Pancreas (tissue), 10 donors: Measurements from ENCODE around the gene FBRS. TPM values are rescaled to one million over a fixed set of nuclear protein-coding genes. Genes with fewer than 3 reads are reported as not detected.

Experiments
- ATAC-seq, 4 donors: fragments of 200-7000 bp; cut with Tn5 transposase; one replicate each; pipeline versions ENCODE4 v1.8.0 to v1.9.1; 2020; ENCODE audit warnings: mild to moderate bottlenecking in 4 of 4, moderate library complexity in 4 of 4
- DNase-seq, 6 donors: peaks; one replicate each; pipeline ENCODE4 v3.0.0-alpha.2; 2020
- FAIRE-seq: peaks from 2 replicates; lab custom pipeline; 2012; peaks lifted over from hg19 to GRCh38; lab: Jason Lieb, UNC
- H3K27ac ChIP-seq, 4 donors: fragments of 200-600 bp; sonication (generic); 1 replicate in 3 of 4; 2 replicates in 1 of 4; pipeline versions ENCODE4 v1.5.0 to v1.8.0; 2020
- H3K27me3 ChIP-seq, 4 donors: fragments of 200-600 bp; one replicate each; pipeline ENCODE4 v1.8.0; 2021
- H3K36me3 ChIP-seq, 3 donors: fragments of 200-600 bp; sonication (generic) in 1 of 3; one replicate each; pipeline versions ENCODE4 v1.5.0 to v1.8.0; 2020 to 2021
- H3K4me1 ChIP-seq, 3 donors: fragments of 200-600 bp; one replicate each; pipeline ENCODE4 v1.8.0; 2021
- H3K4me3 ChIP-seq, 4 donors: fragments of 200-600 bp; sonication (generic) in 2 of 4; one replicate each; pipeline versions ENCODE4 v1.5.0 to v1.8.0; 2020 to 2021
- H3K9me3 ChIP-seq, 4 donors: fragments of 200-600 bp; one replicate each; pipeline ENCODE4 v1.8.0; 2021
- WGBS, 2 donors: extraction: QIAGEN DNeasy Blood & Tissue Kit; methylation state at CpG; one replicate each; pipeline ENCODE4 v1.1.7; 2013; 5-methylcytosine and 5-hydroxymethylcytosine counted together
- intact Hi-C, 3 donors: fragments of 100-400 bp; cut with DNase I; formaldehyde crosslinking; loops; one replicate each; pipeline versions ENCODE4 v1.11.1 to v1.14.2; 2022
- polyA plus RNA-seq, 2 donors: library from polyadenylated mRNA; stranded (reverse); fragments of 200-250 nt; gene quantifications; one replicate each; pipeline ENCODE4 v1.2.3, GENCODE V29; 2013
- total RNA-seq, 6 donors: library from RNA; stranded (reverse); fragmentation: NEBNext Ultra II Directional in 4 of 6; extraction: Animal tissue kit (Norgen Biotek cat#: 25700) in 4 of 6; gene quantifications; one replicate each; pipeline versions ENCODE4 v1.2.1 to v1.2.4, GENCODE V29; 2021 to 2023
- TF ChIP-seq, protein P1 (sequence below), 4 donors: fragments of 200-600 bp; sonication (generic) in 3 of 4; IDR thresholded peaks; one replicate each; pipeline versions ENCODE4 v1.5.0 to v1.8.0; 2021; ENCODE audit warnings: antibody characterized with exemption in 4 of 4
- donor health status: healthy with polysubstance abuse.
- donor health status: DM: no; HTN: no; CAD: no; lungs with moderate emphysema.
- donor health status: DM: no; HTN: no; CAD: no.
- donor health status: control.
- donor health status: control.
- donor health status: Bipolar disorder and iron deficiency.
- donor health status: DM: yes; HTN: yes; CAD: no.
- donor health status: DM: no; HTN: no; CAD: no.
- donor health status: DM: no; HTN: no; CAD: no.
- donor health status: DM: yes; HTN: yes; CAD: no.

The FBRS gene
- total and polyA plus RNA-seq, 8 donors = 16.1 to 60.0 (median 24.8) TPM

DNA sequence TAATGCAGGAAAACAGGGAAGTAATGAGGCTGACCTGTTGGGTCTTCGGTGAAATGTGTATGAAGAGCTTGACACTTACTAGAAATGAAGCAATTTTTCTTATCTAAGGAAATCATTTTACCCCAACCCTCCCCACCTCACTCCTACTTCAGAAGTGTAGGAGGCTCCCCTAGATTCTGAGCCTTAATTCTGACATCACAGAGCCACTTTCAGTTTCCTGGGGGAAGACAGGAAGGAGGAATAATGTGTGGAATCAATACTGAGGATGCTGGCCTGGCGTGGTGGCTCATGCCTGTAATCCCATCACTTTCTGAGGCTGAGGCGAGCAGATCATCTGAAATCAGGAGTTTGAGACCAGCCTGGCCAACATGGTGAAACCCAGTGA is 20.3 kb downstream of the FBRS start:
- TF ChIP-seq, protein P1, sequence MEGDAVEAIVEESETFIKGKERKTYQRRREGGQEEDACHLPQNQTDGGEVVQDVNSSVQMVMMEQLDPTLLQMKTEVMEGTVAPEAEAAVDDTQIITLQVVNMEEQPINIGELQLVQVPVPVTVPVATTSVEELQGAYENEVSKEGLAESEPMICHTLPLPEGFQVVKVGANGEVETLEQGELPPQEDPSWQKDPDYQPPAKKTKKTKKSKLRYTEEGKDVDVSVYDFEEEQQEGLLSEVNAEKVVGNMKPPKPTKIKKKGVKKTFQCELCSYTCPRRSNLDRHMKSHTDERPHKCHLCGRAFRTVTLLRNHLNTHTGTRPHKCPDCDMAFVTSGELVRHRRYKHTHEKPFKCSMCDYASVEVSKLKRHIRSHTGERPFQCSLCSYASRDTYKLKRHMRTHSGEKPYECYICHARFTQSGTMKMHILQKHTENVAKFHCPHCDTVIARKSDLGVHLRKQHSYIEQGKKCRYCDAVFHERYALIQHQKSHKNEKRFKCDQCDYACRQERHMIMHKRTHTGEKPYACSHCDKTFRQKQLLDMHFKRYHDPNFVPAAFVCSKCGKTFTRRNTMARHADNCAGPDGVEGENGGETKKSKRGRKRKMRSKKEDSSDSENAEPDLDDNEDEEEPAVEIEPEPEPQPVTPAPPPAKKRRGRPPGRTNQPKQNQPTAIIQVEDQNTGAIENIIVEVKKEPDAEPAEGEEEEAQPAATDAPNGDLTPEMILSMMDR (IDR thresholded peaks at IDR 0.05) = no peak
- H3K27me3 ChIP-seq = no peaks in the 10 kb centered on the region
- ATAC-seq (no peak), FAIRE-seq (no peak), DNase-seq (no peak)
- H3K9me3 ChIP-seq = no peaks in the 10 kb centered on the region
- no peaks in the 10 kb centered on the region for H3K4me1 ChIP-seq
- no peak overlapping the region for H3K4me3 ChIP-seq
- no peak overlapping the region for H3K27ac ChIP-seq
- no peaks in the 10 kb centered on the region for H3K36me3 ChIP-seq
- intact Hi-C loops = no loop called here
- WGBS, 2 donors = 70% methylated on average over 3 of the region's 3 CpGs

DNA sequence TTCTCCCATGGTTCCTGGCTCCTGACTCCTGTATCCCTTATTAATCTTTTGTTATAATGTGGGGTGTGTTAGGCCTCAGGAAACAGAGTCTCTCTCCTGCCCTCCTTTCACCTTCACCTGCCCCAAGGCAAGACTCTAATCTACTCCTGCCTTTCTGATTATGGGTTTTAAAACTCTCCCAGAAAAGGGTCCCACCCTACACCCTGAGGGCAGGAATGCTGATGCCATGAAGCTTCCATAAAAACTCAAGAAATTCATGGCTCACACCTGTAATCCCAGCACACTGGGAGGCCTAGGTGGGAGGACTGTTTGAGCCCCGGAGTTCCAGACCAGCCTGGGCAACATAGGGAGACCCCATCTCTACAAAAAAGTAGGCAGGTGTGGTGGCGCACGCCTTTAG is 22.1 kb downstream of the FBRS start:
- Histone ChIP-seq H3K4me3 (no peak overlapping the region), H3K27ac (no peak overlapping the region), H3K27me3 (no peaks in the 10 kb centered on the region), H3K9me3 (no peaks in the 10 kb centered on the region), H3K4me1 (no peaks in the 10 kb centered on the region), H3K36me3 (no peaks in the 10 kb centered on the region)
- FAIRE-seq (no peak), ATAC-seq (no peak), DNase-seq (no peak)
- intact Hi-C loops = no loop called here
- TF ChIP-seq, protein P1 (IDR thresholded peaks at IDR 0.05) = no peak
- 82 to 90% methylated on average over 3 of the region's 3 CpGs for WGBS, 2 donors

DNA sequence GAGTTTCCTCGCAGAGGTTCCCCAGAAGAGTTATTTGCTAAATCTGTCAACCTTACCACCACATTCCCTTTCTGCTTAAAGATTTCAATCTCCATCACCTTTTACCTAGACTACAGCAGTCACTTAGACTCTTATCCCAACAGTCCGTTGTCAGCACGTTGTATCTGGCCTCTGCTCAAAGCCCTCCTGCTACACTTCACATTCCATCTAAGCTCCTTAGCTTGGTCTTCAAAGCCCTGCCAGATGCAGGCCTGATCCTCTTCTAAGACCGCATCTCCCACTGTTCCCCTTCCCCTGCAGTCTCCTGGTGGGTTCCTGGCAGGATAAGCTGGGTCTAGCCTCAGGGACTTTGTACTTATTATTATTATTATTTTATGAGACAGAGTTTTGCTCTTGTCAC is 30.5 kb downstream of the FBRS start:
- Histone ChIP-seq H3K36me3 (no peaks in the 10 kb centered on the region), H3K27ac (no peak overlapping the region), H3K27me3 (no peaks in the 10 kb centered on the region), H3K4me1 (no peaks in the 10 kb centered on the region), H3K4me3 (no peak overlapping the region), H3K9me3 (no peaks in the 10 kb centered on the region)
- no peak for DNase-seq
- no peak for ATAC-seq
- TF ChIP-seq, protein P1 (IDR thresholded peaks at IDR 0.05) = no peak
- FAIRE-seq = no peak
- 70 to 77% methylated on average over 4 of the region's 4 CpGs for WGBS, 2 donors
- intact Hi-C loops = no loop called here

DNA sequence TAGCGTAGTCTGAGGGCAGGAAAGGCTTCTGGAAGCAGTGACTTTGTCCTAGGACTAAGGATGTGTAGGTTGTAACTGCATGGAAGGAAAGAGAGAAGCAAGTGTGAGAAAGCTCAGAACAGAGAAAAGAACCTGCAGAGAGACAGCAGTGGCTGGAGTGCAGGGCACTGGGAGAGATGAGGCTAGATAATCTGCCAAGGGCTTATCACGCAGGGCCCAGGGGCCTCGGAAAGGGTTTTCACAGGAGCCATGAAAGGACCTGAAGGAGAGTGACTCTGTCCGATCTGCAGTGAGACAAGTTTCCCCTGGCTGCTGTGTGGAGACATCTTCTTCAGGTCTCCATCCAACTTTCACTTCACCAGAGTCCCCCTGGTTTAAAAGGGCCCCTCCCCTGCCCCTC is 33.7 kb downstream of the FBRS start:
- no peaks in the 10 kb centered on the region for H3K9me3 ChIP-seq
- no peak for ATAC-seq
- H3K4me1 ChIP-seq = no peaks in the 10 kb centered on the region
- H3K27ac ChIP-seq = no peak overlapping the region
- H3K27me3 ChIP-seq = no peaks in the 10 kb centered on the region
- DNase-seq = no peak
- 54 to 63% methylated on average over 4 of the region's 4 CpGs for WGBS, 2 donors
- no peak for FAIRE-seq
- TF ChIP-seq, protein P1 (IDR thresholded peaks at IDR 0.05) = no peak
- H3K4me3 ChIP-seq = no peak overlapping the region
- no peaks in the 10 kb centered on the region for H3K36me3 ChIP-seq
- intact Hi-C loops = no loop called here

DNA sequence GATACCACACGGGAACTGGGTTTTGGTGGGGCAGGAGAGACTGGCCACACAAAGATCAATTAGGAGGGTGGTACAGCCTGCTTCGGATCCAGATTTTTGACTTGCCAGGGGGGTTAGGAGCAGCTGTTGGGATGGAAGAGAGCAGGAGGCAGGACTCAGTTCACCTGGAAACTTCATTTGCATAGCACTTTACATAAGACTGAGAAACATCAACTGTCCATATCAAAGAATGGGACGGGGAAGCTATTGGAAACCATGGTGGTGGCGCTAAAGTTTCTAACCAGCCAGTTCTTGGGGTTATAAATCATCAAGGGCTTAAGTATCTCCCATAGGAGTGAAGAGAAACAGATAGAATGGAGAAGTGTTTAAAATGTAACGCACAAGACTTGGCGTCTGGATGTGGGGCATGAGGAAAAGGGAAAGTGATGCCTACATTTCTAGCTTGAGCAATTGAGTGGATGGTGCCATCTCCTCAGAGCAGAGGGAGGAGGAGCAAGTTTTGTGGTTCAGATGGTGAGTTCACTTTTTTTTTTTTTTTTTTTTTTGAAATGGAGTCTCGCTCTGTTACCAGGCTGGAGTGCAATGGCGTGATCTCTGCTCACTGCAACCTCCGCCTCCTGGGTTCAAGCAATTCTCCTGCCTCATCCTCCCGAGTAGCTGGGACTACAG is 34.3 kb downstream of the FBRS start:
- Histone ChIP-seq H3K9me3 (no peaks in the 10 kb centered on the region), H3K27me3 (no peaks in the 10 kb centered on the region), H3K27ac (no peak overlapping the region), H3K4me3 (no peak overlapping the region), H3K36me3 (no peaks in the 10 kb centered on the region), H3K4me1 (peaks cover 0 to 4% (median 0%) of the 10 kb centered on the region in 3 donors)
- FAIRE-seq (no peak), ATAC-seq (no peak), DNase-seq (no peak)
- 74 to 81% methylated on average over 8 to 10 of the region's 10 CpGs for WGBS, 2 donors
- TF ChIP-seq, protein P1 (IDR thresholded peaks at IDR 0.05) = no peak
- intact Hi-C loops = no loop called here
